OCI-LY1 (cell line): Measurements from ENCODE around the gene NLRP6.
A peak's percentile ranks its signal among the peaks of the same experiment; 100 is the strongest.

ENCODE experiments used
- H2AFZ ChIP-seq: fragments of 200-600 bp; sonication (generic), shearing (Covaris generic); 2 replicates; pipeline ENCODE4 v1.6.0; 2014; ENCODE audit warnings: antibody characterized with exemption, mild to moderate bottlenecking, low read length
- H3F3A ChIP-seq: fragments of 200-600 bp; sonication (generic), shearing (Covaris generic); 2 replicates; pipeline ENCODE4 v1.6.0; 2014; ENCODE audit warnings: mild to moderate bottlenecking, antibody characterized with exemption, low read length, moderate library complexity; ENCODE audit not compliant: insufficient read depth
- H3K27ac ChIP-seq: fragments of 200-600 bp; sonication (generic); 2 replicates; pipeline ENCODE4 v1.5.1; 2014; ENCODE audit warnings: low read length, mixed run types, mild to moderate bottlenecking, low read depth; ENCODE audit not compliant: poor library complexity, severe bottlenecking
- H3K27me3 ChIP-seq: fragments of 200-600 bp; sonication (generic); 2 replicates; pipeline ENCODE4 v1.6.0; 2014; ENCODE audit warnings: antibody characterized with exemption, mild to moderate bottlenecking, low read length, moderate library complexity; ENCODE audit not compliant: insufficient read depth
- H3K36me3 ChIP-seq: fragments of 200-600 bp; sonication (generic); 2 replicates; pipeline ENCODE4 v1.6.1; 2014; ENCODE audit warnings: mild to moderate bottlenecking, antibody characterized with exemption, low read length, moderate library complexity, mixed read lengths; ENCODE audit not compliant: insufficient read depth
- H3K4me1 ChIP-seq: fragments of 200-600 bp; sonication (generic); 2 replicates; pipeline ENCODE4 v1.5.1; 2014; ENCODE audit warnings: mild to moderate bottlenecking, low read length, moderate library complexity; ENCODE audit not compliant: insufficient read depth, severe bottlenecking
- H3K4me2 ChIP-seq: fragments of 200-600 bp; sonication (generic), shearing (Covaris generic); 2 replicates; pipeline ENCODE4 v1.6.1; 2014; ENCODE audit warnings: low read length
- H3K4me3 ChIP-seq: fragments of 200-600 bp; sonication (generic); 2 replicates; pipeline ENCODE4 v1.5.1; 2014; ENCODE audit warnings: low read length, low read depth, mild to moderate bottlenecking, mixed read lengths; ENCODE audit not compliant: poor library complexity, severe bottlenecking
- H3K79me2 ChIP-seq: fragments of 200-600 bp; shearing (Covaris generic); 2 replicates; pipeline ENCODE4 v1.6.1; 2016; ENCODE audit warnings: mixed run types, low read length, mixed read lengths; ENCODE audit not compliant: insufficient read depth
- H3K9ac ChIP-seq: fragments of 200-600 bp; sonication (generic), shearing (Covaris generic); 2 replicates; pipeline ENCODE4 v1.6.1; 2014; ENCODE audit warnings: mild to moderate bottlenecking, low read length, mixed read lengths
- H3K9me2 ChIP-seq: fragments of 200-600 bp; sonication (generic), shearing (Covaris generic); 2 replicates; pipeline ENCODE4 v1.6.1; 2014; ENCODE audit warnings: low read depth, mild to moderate bottlenecking, low read length, mixed read lengths
- H3K9me3 ChIP-seq: fragments of 200-600 bp; shearing (Covaris generic); 2 replicates; pipeline ENCODE4 v1.6.1; 2014; ENCODE audit warnings: low read length, mixed read lengths
- H4K20me1 ChIP-seq: fragments of 200-600 bp; sonication (generic), shearing (Covaris generic); 2 replicates; pipeline ENCODE4 v1.6.0; 2016; ENCODE audit warnings: mild to moderate bottlenecking, low read length; ENCODE audit not compliant: insufficient read depth
- CTCF ChIP-seq: fragments of 200-600 bp; sonication (generic), shearing (Covaris generic); IDR thresholded peaks from 2 replicates; pipeline ENCODE4 v1.5.1; 2017; ENCODE audit warnings: mild to moderate bottlenecking, antibody characterized with exemption, low read length, moderate library complexity, mixed read lengths
- EZH2 ChIP-seq: fragments of 200-600 bp; sonication (generic), shearing (Covaris generic); IDR thresholded peaks from 2 replicates; pipeline ENCODE4 v1.8.0; 2017; ENCODE audit warnings: borderline replicate concordance, mixed run types, mild to moderate bottlenecking, antibody characterized with exemption, low read length, moderate library complexity, mixed read lengths

Gene NLRP6

GRCh38 chr11:269146-269890 is 8.9 kb upstream of the NLRP6 start:
- H3K36me3 ChIP-seq, result no peaks in the 10 kb centered on the region
- peaks cover 34% of the 10 kb centered on the region for H3K4me1 ChIP-seq
- no peaks in the 10 kb centered on the region for H3K9me2 ChIP-seq
- no peaks in the 10 kb centered on the region for H3K79me2 ChIP-seq
- peak overlapping the region; percentile 73 for H3K9ac ChIP-seq
- peaks cover 5% of the 10 kb centered on the region for H3F3A ChIP-seq
- H2AFZ ChIP-seq, result no peak overlapping the region
- H3K27ac ChIP-seq, result peak overlapping the region; percentile 96
- H3K4me2 ChIP-seq, result peak overlapping the region; percentile 78
- no peaks in the 10 kb centered on the region for H3K27me3 ChIP-seq
- TF ChIP-seq CTCF (no peak), EZH2 (no peak)
- peaks cover 3% of the 10 kb centered on the region; the same call in 1 of the 2 replicates for H3K9me3 ChIP-seq
- H3K4me3 ChIP-seq, result peak overlapping the region; percentile 58
- H4K20me1 ChIP-seq, result no peaks in the 10 kb centered on the region

GRCh38 chr11:270451-271318 is 7.5 kb upstream of the NLRP6 start:
- Histone ChIP-seq H3K79me2 (no peaks in the 10 kb centered on the region), H3K36me3 (no peaks in the 10 kb centered on the region), H3K4me3 (no peak overlapping the region), H2AFZ (no peak overlapping the region), H3K4me1 (peaks cover 41% of the 10 kb centered on the region), H3K9me3 (peaks cover 3% of the 10 kb centered on the region; the same call in 1 of the 2 replicates), H3F3A (peaks cover 5% of the 10 kb centered on the region), H3K9me2 (no peaks in the 10 kb centered on the region), H3K9ac (no peak overlapping the region), H3K27ac (peak overlapping the region; percentile 96), H4K20me1 (no peaks in the 10 kb centered on the region), H3K4me2 (no peak overlapping the region), H3K27me3 (no peaks in the 10 kb centered on the region)
- TF ChIP-seq EZH2, result no peak
- no peak for TF ChIP-seq CTCF

- H3K4me3 ChIP-seq, result no peak overlapping the region
- no peak for TF ChIP-seq EZH2
- no peak for TF ChIP-seq CTCF
- peaks cover 5% of the 10 kb centered on the region; the same call in 1 of the 2 replicates for H3K9me3 ChIP-seq
- no peaks in the 10 kb centered on the region for H3K36me3 ChIP-seq
- H3K27ac ChIP-seq, result no peak overlapping the region
- no peak overlapping the region for H3K9ac ChIP-seq
- H3K4me2 ChIP-seq, result no peak overlapping the region
- no peak overlapping the region for H2AFZ ChIP-seq
- no peaks in the 10 kb centered on the region for H4K20me1 ChIP-seq
- peaks cover 5% of the 10 kb centered on the region for H3F3A ChIP-seq
- peaks cover 41% of the 10 kb centered on the region for H3K4me1 ChIP-seq
- H3K27me3 ChIP-seq, result no peaks in the 10 kb centered on the region
- H3K79me2 ChIP-seq, result no peaks in the 10 kb centered on the region
- H3K9me2 ChIP-seq, result no peaks in the 10 kb centered on the region
These were observed 6.9 kb upstream of the NLRP6 start for GRCh38 chr11:271319-271715.
